ENCODE results near the gene MYRF. TPM values are rescaled to one million over a fixed set of nuclear protein-coding genes. Genes with fewer than 3 reads are reported as not detected.

MYRF gene
- total RNA-seq, 4 donors from 2014 or later, result 0.16 to 55.1 (median 29.5) TPM

DNA sequence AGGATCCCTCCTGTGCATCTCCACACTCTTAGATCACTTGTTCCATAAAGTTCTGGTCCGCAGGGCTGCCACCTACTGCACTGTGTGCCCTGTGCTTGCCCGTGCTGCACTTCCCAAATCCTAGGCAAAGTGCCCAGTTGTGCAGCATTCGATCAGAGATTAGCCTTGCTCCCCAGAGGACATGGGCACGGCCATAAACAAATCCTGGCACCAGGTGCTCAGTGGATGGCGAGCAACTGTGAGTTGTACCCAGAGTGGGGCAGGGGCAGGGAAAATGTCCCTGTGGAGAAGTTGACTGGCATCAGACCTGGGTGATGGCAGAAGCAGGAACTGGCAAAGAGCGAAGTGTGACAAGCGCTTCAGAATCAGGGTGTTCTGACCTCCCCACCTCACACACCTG, 80.3 kb downstream of the MYRF start:
- DNase-seq (ENCODE audit: low spot score) (no peak), ATAC-seq (ENCODE audit: low FRiP score) (no peak)
- TF ChIP-seq, protein P1, sequence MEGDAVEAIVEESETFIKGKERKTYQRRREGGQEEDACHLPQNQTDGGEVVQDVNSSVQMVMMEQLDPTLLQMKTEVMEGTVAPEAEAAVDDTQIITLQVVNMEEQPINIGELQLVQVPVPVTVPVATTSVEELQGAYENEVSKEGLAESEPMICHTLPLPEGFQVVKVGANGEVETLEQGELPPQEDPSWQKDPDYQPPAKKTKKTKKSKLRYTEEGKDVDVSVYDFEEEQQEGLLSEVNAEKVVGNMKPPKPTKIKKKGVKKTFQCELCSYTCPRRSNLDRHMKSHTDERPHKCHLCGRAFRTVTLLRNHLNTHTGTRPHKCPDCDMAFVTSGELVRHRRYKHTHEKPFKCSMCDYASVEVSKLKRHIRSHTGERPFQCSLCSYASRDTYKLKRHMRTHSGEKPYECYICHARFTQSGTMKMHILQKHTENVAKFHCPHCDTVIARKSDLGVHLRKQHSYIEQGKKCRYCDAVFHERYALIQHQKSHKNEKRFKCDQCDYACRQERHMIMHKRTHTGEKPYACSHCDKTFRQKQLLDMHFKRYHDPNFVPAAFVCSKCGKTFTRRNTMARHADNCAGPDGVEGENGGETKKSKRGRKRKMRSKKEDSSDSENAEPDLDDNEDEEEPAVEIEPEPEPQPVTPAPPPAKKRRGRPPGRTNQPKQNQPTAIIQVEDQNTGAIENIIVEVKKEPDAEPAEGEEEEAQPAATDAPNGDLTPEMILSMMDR (IDR thresholded peaks at IDR 0.05), result no peak

DNA sequence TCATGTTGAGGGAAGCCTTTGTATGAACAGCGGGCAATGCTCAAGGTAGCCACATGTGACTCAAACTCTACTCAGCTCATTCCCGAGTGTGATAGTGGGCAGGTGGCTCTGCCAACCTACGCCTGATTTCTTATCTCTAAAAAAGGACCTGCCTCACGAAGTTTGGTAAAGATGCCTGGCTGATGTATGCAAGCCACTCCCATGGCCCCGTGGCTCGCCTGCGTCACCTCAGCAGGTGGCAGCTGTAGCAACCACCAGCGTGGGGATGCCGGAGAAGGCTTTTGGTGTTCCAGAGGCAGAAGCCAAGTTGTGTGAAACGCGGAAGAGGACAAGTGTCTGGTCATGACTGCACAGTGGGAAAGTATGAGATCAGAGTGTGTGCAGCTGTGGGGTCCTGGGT, 81.0 kb downstream of the MYRF start:
- DNase-seq (ENCODE audit: low spot score), result no peak
- TF ChIP-seq, protein P1 (IDR thresholded peaks at IDR 0.05), result no peak
- ATAC-seq (ENCODE audit: low FRiP score), result no peak

DNA sequence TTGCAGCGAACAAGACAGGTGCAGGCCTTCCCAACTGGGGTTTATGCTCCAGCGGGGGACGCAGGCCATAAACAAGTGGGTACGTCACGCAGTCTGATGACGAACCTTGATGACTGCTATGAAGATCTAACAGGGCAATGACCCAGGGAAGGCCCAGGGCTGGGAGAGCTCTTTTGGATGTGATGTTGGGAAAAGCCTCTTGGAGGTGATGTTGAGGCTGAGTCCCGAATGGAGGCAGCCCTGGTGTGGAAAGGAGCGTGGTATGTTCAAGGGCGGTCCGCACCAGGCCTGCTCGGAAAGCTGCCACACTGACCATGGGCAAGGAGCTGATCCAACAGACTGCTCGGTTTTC, 81.5 kb downstream of the MYRF start:
- TF ChIP-seq, protein P1 (IDR thresholded peaks at IDR 0.05), result no peak
- ATAC-seq (ENCODE audit: low FRiP score), result no peak

DNA sequence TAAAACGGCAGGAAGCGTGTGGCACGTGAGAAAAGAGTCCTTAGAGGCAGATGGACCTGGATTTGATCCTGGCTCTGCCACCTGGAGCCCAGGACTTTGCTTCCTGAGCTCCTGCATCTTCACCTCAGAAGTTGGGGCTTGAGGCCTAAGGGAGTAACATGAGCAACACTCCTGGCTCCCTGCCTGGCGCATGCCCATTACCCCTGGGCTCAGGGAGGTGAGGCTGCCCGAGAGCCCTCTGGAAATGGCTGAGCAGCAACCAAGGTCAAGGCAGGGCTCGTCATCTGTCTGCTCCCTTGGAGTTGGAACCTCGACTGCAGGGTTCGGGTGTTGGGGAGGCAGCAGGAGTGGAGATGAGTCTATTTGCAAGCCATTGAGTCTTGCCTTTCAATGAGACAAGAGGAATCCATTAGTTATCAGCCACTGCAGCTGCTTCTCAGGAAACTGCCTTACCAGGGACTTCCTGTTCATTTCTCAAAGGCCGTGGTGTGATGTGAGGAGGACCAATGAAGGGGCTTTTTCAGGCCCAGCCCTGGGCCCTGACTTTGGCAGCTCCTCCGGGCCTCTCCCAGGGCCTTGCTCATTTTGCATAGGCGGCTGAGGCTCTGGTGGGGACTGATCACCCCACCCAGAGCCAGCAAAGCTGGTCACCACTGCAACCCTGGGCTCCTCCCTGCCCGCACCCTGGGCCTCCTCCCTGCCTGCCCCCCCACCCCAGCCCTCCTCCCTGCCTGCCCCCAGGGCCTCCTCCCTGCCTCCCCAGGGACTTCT, 82.0 kb downstream of the MYRF start:
- TF ChIP-seq, protein P1 (IDR thresholded peaks at IDR 0.05), result no peak
- no peak for ATAC-seq (ENCODE audit: low FRiP score)
- DNase-seq (ENCODE audit: low spot score), result no peak

More for the DNA sequence above, 81.5 kb downstream of the MYRF start:
- DNase-seq (ENCODE audit: low spot score), result no peak

DNA sequence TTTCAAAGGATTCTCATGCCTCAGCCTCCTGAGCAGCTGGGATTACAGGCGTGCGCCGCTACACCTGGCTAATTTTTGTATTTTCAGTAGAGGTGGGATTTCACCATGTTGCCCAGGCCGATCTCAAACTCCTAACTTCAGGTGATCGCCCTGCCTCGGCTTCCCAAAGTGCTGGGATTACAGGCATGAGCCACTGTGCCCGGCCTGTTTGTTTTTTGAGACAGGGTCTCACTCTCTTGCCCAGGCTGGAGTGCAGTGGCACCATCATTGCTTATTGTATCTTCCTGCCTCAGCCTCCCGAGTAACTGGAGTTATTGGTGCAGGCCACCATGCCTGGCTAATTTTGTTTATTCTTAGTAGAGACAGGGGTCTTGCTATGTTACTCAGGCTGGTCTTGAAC, 83.8 kb downstream of the MYRF start:
- TF ChIP-seq, protein P1 (IDR thresholded peaks at IDR 0.05), result no peak
- DNase-seq (ENCODE audit: low spot score), result no peak
- no peak for ATAC-seq (ENCODE audit: low FRiP score)

DNA sequence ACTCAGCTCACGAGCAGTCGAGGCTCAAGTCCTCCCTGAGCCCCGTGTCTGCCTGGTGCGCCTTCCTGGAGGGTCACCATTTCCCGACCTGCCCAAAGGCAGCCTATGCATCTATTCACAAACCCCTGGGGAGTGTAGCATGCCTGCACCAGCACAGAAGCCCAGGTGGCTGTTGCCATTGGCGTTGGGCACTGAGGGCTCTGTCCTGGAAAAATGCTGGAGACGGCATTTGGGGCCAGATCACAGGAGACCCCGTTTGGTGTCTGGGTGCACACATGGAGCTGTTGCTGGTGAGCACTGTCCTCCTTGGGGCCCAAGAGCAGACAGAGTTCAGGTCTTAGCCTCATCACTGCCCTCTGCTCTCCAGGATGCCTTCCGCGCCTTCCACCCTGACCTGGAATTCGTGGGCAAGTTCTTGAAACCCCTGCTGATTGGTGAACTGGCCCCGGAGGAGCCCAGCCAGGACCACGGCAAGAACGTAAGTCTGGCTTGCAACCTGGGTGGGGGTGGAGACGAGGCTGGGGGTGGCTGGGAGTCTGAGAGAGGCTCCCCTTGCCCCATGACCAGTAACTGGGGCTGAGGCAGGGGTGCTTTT, 85.1 kb downstream of the MYRF start:
- TF ChIP-seq, protein P1 (IDR thresholded peaks at IDR 0.05), result no peak
- DNase-seq (ENCODE audit: low spot score) (no peak), ATAC-seq (ENCODE audit: low FRiP score) (no peak)

Other genes with a start within 250 kb of the MYRF start
- gene LRRC10B, start 243.9 kb upstream of the MYRF start, total RNA-seq, result 1 to 10 TPM; 1.1 to 2.0 (median 1.7) TPM
- 1 to 10 TPM; 1.6 to 6.6 (median 4.4) TPM for gene SYT7, start 171.6 kb upstream of the MYRF start, total RNA-seq
- 1 to 10 TPM; 1.4 to 4.6 (median 2.8) TPM for gene DAGLA, start 72.2 kb upstream of the MYRF start, total RNA-seq
- 10 to 100 TPM; 27.9 to 52.6 (median 43.4) TPM for gene TMEM258, start 40.0 kb downstream of the MYRF start, total RNA-seq
- 1 to 10 TPM; 4.7 to 8.9 (median 6.7) TPM for gene FEN1, start 40.3 kb downstream of the MYRF start, total RNA-seq
- 10 to 100 TPM; 20.1 to 49.1 (median 22.0) TPM for gene FADS1, start 64.4 kb downstream of the MYRF start, total RNA-seq
- gene FADS2, start 75.7 kb downstream of the MYRF start, total RNA-seq, result 10 to 100 TPM in 3 of 4 donors, 1 to 10 TPM in 1; 7.8 to 40.1 (median 16.2) TPM
- 100 to 1,000 TPM; 111 to 285 (median 246) TPM for gene FADS3, start 138.9 kb downstream of the MYRF start, total RNA-seq
- 10 to 100 TPM; 18.5 to 37.8 (median 25.4) TPM for gene RAB3IL1, start 164.9 kb downstream of the MYRF start, total RNA-seq
- gene BEST1, start 197.7 kb downstream of the MYRF start, total RNA-seq, result 10 to 100 TPM in 3 of 4 donors, 1 to 10 TPM in 1; 5.8 to 17.0 (median 12.0) TPM
- gene FTH1, start 215.0 kb downstream of the MYRF start, total RNA-seq, result 1,000 to 10,000 TPM; 3,477 to 7,075 (median 4,643) TPM